Brain microvascular endothelial cell (primary cell): ENCODE measurements around the gene TM4SF4.
A peak's percentile ranks its signal among the peaks of the same experiment; 100 is the strongest.

Experiments used
- DNase-seq: peaks from one replicate; pipeline ENCODE4 v3.0.0-alpha.2; 2020
- H3K27ac ChIP-seq: fragments of 250-450 bp; sonication (Bioruptor Pico); 2 replicates; pipeline ENCODE4 v1.5.1; 2020; ENCODE audit warnings: mild to moderate bottlenecking, moderate library complexity
- H3K27me3 ChIP-seq: fragments of 250-450 bp; sonication (Bioruptor Pico); replicated peaks from 2 replicates; pipeline ENCODE4 v1.5.1; 2020; ENCODE audit warnings: mild to moderate bottlenecking
- H3K36me3 ChIP-seq: fragments of 250-450 bp; sonication (Bioruptor Pico); replicated peaks from 2 replicates; pipeline ENCODE4 v1.5.1; 2020; ENCODE audit warnings: mild to moderate bottlenecking
- H3K4me3 ChIP-seq: 2 replicates; pipeline ENCODE4 v1.5.1; 2011; ENCODE audit warnings: low read depth, mild to moderate bottlenecking, control low read depth, low read length, moderate library complexity
- in situ Hi-C: cut with HindIII; loops from 2 replicates; pipeline ENCODE4 v1.10.0; 2017; ENCODE audit warnings: low sequenced_read_pairs, low pct_ligation_motif_present
- TF ChIP-seq, protein P1 (sequence below): IDR thresholded peaks from 2 replicates; pipeline ENCODE4 v1.5.1; 2011; ENCODE audit warnings: low read depth, mild to moderate bottlenecking, moderate library complexity, low read length, control low read depth, inconsistent platforms; ENCODE audit errors: missing control alignments

Gene TM4SF4, protein sequence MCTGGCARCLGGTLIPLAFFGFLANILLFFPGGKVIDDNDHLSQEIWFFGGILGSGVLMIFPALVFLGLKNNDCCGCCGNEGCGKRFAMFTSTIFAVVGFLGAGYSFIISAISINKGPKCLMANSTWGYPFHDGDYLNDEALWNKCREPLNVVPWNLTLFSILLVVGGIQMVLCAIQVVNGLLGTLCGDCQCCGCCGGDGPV

DNA sequence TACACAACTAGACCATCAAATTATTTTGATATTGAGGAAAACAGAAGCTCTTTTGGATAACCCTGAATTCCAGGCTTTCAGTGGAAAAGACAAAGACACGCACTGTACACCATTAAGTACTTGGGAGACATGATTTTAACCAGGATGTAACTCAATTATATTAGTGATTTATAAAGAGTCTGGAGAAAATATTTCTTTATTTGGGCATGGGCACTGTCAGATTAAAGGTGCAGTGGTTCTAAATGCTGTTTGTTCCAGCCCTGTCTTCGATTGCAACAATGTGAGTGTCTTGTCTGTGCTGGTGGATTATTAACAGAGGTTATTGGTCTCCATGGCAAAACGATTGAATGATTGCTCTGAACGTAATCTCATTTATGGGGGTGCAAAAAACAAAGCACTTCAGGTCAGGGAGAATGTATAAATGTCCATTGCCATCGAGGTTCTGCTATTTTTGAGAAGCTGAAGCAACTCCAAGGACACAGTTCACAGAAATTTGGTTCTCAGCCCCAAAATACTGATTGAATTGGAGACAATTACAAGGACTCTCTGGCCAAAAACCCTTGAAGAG lies at the start of gene TM4SF4:
TM4SF4 (plus strand) TSS at position 448 of the 568 bp plus-strand sequence. CDS start 181 bp downstream, outside the sequence.
- Histone ChIP-seq H3K4me3 (no peak within 1 kb of the TSS), H3K36me3 (no peaks in the 10 kb centered on the region), H3K27ac (peak within 1 kb of the TSS; percentile 55), H3K27me3 (no peaks in the 10 kb centered on the region)
- no peak for DNase-seq
- TF ChIP-seq, protein P1, sequence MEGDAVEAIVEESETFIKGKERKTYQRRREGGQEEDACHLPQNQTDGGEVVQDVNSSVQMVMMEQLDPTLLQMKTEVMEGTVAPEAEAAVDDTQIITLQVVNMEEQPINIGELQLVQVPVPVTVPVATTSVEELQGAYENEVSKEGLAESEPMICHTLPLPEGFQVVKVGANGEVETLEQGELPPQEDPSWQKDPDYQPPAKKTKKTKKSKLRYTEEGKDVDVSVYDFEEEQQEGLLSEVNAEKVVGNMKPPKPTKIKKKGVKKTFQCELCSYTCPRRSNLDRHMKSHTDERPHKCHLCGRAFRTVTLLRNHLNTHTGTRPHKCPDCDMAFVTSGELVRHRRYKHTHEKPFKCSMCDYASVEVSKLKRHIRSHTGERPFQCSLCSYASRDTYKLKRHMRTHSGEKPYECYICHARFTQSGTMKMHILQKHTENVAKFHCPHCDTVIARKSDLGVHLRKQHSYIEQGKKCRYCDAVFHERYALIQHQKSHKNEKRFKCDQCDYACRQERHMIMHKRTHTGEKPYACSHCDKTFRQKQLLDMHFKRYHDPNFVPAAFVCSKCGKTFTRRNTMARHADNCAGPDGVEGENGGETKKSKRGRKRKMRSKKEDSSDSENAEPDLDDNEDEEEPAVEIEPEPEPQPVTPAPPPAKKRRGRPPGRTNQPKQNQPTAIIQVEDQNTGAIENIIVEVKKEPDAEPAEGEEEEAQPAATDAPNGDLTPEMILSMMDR, result no peak
- in situ Hi-C loops, result no loop called here

DNA sequence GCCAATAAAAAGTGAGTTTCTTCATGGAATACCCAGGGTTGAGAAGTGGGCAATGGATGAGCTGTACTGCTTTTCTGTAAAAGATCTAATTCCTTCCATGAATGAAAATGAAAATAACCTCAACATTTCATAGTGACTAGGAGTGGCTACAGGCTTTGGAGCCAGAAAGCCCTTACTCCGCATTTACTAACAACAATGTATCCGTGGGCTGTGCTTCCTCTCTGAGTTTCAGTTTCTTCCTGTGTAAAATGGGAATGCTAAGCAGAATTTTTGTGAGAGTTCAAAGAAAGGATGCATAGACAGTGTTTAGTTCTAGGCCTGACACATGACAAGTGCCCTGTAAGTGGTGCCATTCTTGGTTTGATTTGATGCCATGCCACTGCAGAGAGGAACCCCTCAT lies 49.6 kb upstream of the TM4SF4 start:
- Histone ChIP-seq H3K27me3 (no peaks in the 10 kb centered on the region), H3K36me3 (no peaks in the 10 kb centered on the region), H3K4me3 (no peak overlapping the region), H3K27ac (no peak overlapping the region)
- DNase-seq, result no peak
- in situ Hi-C loops, result no loop called here
- TF ChIP-seq, protein P1, result no peak

DNA sequence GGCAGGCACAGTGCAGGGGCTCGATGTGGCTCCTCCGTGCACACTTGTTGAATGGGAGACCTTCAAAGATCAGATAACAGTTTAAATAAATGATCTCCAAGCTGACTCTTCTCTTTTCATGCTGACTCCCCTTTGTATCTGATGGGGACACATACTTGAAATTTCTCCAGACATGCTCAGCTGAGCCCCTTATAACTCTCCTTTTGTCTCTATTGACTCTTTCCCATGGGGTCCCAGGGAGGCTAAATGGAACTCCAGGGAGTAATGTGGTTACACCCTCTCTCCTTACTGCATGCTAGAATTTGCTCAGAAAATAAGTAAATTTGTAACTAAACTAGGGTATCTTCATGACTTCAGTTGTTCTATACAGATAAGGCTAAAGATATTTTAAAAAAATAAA lies 48.2 kb upstream of the TM4SF4 start:
- TF ChIP-seq, protein P1, result no peak
- no peak overlapping the region for H3K27ac ChIP-seq
- in situ Hi-C loops, result no loop called here
- no peak overlapping the region for H3K4me3 ChIP-seq
- no peaks in the 10 kb centered on the region for H3K27me3 ChIP-seq
- no peaks in the 10 kb centered on the region for H3K36me3 ChIP-seq
- no peak for DNase-seq

DNA sequence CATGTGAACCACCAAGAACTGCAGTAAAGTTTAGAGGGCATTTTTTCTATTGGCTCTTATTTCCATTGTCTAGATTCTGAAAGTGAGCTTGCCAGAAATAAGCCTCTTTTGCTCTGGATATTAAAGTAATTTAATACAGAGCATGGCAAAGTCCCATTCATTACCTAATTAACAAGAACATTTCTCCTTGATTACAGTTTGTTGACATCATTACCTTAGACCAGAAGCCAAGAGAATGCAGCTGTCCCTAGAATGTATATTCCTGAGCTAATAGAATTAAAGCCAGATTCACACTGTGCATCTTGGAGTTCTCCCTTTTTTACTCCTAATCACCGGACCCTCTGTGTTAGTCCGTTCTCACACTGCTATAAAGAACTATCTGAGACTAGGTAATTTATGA lies 46.4 kb upstream of the TM4SF4 start:
- Histone ChIP-seq H3K36me3 (no peaks in the 10 kb centered on the region), H3K4me3 (no peak overlapping the region), H3K27ac (no peak overlapping the region), H3K27me3 (no peaks in the 10 kb centered on the region)
- TF ChIP-seq, protein P1, result no peak
- in situ Hi-C loops, result no loop called here
- no peak for DNase-seq

DNA sequence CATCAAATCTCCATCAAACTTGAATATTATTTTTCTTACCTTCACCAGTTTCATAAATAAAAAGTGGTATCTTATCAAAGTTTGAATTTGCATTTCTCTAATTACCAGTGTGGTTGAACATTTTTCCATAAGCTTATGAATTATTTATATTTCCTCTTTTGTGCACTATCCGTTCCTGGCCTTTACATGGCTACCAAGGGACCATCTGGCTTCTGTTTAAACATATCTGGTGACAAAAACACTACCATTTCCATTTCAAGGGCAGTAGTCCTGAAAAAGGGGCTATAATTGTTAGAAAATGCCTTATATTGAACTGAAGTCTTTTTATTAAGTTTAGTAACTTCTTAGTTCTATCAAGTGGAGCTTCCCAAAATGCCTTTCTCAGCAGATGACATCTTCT lies 44.3 kb upstream of the TM4SF4 start:
- no peaks in the 10 kb centered on the region for H3K27me3 ChIP-seq
- TF ChIP-seq, protein P1, result no peak
- DNase-seq, result no peak
- no peak overlapping the region for H3K4me3 ChIP-seq
- in situ Hi-C loops, result no loop called here
- no peak overlapping the region for H3K27ac ChIP-seq
- H3K36me3 ChIP-seq, result no peaks in the 10 kb centered on the region

DNA sequence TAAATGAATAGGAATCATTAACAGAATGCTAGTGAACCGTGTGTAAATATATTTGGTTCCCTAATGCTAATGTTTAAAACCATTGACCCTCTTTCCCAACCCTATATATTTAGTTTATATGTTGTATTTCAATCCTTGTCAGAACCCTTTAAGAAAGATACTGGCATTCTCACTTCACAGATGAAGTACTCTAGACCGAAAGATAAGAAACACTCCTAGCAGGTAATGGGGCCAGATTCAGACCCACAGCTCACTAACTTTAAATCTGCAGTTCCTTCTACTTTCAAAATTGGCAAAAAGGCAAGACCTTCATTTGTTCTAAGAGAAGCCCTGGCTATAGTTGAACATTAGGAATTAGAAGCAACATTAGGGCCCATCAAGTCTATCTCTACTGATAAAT lies 42.3 kb upstream of the TM4SF4 start:
- TF ChIP-seq, protein P1, result no peak
- no peak overlapping the region for H3K27ac ChIP-seq
- H3K36me3 ChIP-seq, result no peaks in the 10 kb centered on the region
- H3K27me3 ChIP-seq, result no peaks in the 10 kb centered on the region
- in situ Hi-C loops, result no loop called here
- no peak for DNase-seq
- H3K4me3 ChIP-seq, result no peak overlapping the region
